IPS-18c (cell line): ENCODE measurements around the gene EFHC2.

ENCODE experiments used
- H3K4me3 ChIP-seq: 2 replicates; pipeline ENCODE4 v1.7.0; 2013; ENCODE audit warnings: low read depth, mild to moderate bottlenecking, low read length, moderate library complexity; ENCODE audit not compliant: insufficient read depth
- H3K9me3 ChIP-seq: one replicate; pipeline ENCODE4 v1.6.1; 2013; ENCODE audit warnings: mild to moderate bottlenecking, low read length, moderate library complexity; ENCODE audit not compliant: control insufficient read depth, insufficient read depth

EFHC2 gene, protein sequence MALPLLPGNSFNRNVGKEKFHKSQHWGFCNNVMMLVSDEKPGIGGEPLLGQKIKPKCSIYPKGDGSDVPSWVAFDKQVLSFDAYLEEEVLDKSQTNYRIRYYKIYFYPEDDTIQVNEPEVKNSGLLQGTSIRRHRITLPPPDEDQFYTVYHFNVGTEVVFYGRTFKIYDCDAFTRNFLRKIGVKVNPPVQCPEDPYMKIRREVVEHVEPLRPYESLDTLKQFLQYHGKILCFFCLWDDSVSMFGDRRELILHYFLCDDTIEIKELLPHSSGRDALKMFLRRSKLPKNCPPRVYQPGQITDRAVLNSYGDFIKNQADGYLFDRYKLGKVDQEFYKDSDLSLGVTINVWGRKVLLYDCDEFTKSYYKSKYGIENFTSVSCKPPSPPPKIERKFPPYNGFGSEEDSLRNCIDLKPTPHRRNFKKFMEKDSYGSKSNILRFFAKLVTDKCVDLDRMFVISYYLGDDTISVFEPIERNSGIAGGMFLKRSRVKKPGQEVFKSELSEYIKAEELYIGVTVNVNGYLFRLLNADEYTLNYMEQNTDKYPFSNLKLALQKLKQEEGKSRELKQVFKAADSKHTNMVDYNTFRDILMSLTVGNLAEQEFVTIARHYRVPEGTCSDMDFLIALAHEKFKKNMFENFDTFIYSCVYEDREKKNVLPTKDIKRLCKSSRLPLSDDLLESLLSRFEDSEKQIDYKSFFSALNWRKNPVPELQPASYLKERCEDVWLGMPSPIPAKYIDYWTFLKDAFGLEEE

GRCh38 chrX:44343412-44344141, at the start of gene EFHC2:
Gene EFHC2 (minus strand): TSS chrX:44343672. CDS start chrX:44343588, 84 bp downstream.
- H3K9me3 ChIP-seq = peaks cover 4% of the 10 kb centered on the region
- peak within 1 kb of the TSS; percentile 46 for H3K4me3 ChIP-seq

DNA sequence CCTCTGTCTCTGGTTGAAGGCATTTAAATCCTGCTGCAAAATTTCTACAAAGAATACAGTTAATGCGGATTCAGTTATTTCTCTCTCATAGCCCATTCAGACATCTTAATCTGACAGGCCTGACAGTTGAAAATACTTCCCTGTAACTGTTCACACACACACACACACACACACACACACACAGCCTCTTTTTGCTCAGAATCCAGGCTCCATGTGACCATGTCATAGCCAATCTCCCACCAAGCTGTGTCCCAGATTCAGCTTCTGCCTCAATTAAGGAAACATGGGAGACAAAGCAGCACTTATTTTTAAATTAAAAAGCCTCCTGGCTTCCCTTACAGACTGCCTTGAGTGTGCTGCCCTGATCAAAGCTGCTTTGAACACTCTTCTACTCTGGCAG, 49.3 kb upstream of the EFHC2 start:
- Histone ChIP-seq H3K9me3 (peaks cover 2% of the 10 kb centered on the region), H3K4me3 (no peak overlapping the region)

- H3K4me3 ChIP-seq = no peak overlapping the region
- H3K9me3 ChIP-seq = no peaks in the 10 kb centered on the region
Measured at GRCh38 chrX:44384688-44385338, 41.3 kb upstream of the EFHC2 start.

DNA sequence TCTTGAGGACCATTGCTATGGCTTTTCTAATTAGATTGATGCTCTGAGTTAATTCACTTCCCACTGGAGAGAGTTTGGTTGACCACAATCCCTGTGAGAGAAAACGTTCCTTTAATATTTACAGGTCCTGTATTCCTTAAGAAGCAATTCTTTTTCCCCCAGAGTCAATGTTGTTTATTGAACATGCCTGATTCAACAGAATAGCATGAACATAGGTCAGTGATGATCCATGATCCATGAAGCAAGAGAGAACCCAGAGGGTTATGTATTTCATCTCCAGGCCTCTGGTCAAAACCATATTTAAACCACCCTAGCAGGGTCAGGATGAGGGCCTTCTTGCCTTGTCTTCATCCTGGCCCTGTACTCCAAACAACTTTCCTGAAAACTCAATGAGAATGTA, 39.4 kb upstream of the EFHC2 start:
- Histone ChIP-seq H3K9me3 (no peaks in the 10 kb centered on the region), H3K4me3 (no peak overlapping the region)

DNA sequence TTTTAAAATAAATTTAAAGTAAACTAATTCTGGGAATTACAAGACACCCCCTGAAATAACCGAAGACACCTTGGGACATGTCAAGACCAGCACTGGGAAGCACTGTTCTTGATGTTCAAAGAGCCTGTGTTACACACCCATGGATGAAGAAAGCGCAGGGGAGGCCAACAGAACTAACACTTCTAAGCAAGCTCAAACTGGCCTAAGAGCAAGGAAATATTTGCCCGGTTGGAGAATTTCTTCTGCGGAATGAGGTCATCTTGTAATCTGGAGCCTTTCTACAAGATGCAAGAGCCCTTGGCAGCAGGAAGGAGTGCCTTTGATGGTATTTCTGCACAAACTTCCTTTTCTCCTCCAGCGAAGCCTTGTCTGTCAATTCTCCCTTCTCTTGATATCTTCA, 9.3 kb upstream of the EFHC2 start:
- peaks cover 3% of the 10 kb centered on the region for H3K9me3 ChIP-seq
- no peak overlapping the region for H3K4me3 ChIP-seq

GRCh38 chrX:44349561-44349960, 6.1 kb upstream of the EFHC2 start:
- peaks cover 7% of the 10 kb centered on the region for H3K9me3 ChIP-seq
- no peak overlapping the region for H3K4me3 ChIP-seq

DNA sequence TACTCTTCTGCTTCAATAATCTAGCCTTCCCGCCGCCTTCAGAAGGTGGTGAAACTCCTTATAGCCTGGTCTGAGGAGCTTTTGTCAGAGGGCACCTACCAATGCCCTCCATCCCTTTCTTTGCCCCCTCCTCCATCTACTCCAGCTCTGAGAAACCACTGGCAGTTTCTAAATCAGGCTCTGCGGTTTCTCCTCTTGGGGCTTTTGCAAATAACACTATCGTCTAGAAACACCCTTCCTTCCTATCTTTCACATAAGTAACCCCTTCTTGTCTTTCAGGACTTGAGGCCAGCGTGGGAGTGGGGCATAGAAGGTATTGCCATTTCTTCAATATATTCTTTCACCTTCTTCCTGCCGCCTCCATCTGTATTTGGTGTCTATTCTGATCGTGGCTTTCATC, 1.2 kb upstream of the EFHC2 start:
- Histone ChIP-seq H3K9me3 (peaks cover 4% of the 10 kb centered on the region), H3K4me3 (no peak overlapping the region)

DNA sequence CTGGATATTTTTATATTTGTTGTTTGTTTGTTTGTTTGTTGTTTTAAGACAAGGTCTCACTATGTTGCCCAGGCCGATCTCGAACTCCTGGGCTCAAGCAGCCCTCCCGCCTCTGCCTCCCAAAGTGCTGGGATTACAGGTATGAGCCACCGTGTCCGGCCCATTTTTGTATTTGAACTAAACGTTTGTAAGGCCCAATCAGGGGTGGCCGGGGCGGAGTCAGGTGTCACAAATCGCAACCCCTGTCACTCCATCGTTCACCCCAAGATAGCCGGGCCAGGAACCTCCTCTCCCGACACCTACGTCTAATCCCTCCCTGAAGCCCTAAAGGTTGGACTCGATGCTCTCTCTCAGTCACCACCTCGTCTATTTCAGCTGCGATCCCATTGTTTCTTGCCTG, 722 bp upstream of the EFHC2 start:
- Histone ChIP-seq H3K9me3 (peaks cover 4% of the 10 kb centered on the region), H3K4me3 (no peak overlapping the region)

DNA sequence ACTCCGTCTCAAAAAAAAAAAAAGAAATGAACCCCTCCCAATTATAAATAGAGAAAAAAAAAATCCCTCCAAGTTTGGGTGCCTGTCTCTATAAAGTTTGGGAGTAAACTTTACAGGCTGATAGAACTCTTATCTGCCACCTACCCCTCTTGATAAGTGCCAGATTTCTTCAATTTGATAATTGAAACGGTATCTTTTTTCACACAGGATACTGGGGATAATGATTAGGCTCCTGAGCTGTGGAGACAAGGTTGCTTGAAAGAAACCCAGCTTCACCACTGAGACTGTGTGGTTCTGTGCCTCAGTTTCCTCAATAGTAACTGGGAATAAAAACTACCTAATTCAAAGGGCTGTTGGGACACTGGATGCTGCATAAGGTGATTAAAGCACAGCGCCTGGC, 606 bp downstream of the EFHC2 start:
- H3K9me3 ChIP-seq = peaks cover 4% of the 10 kb centered on the region
- no peak overlapping the region for H3K4me3 ChIP-seq

GRCh38 chrX:44338361-44338760, 5.1 kb downstream of the EFHC2 start:
- Histone ChIP-seq H3K9me3 (peaks cover 2% of the 10 kb centered on the region), H3K4me3 (no peak overlapping the region)

DNA sequence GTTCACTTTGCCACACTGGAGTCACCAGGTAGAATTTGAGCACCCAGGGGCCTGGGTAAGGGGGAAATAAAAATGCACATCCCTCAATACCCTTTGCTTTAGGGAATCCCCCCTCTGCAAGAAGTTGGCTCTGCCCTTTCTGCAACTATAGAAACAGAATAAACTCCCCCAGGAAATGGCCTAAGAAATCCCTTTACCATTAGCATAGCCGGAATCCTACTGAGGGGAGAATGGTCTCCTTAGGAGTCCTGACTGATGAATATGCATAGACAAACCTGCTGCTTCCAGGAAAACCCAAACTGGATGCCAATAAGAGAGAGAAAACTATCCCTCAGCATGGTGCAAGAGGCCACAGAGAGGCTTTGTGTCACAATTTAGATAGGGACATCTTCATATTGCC, 11.0 kb downstream of the EFHC2 start:
- H3K4me3 ChIP-seq = no peak overlapping the region
- H3K9me3 ChIP-seq = peaks cover 11% of the 10 kb centered on the region

- Histone ChIP-seq H3K9me3 (peaks cover 9% of the 10 kb centered on the region), H3K4me3 (no peak overlapping the region)
Measured at GRCh38 chrX:44330227-44330626, 13.2 kb downstream of the EFHC2 start.

GRCh38 chrX:44319550-44319949, 23.9 kb downstream of the EFHC2 start:
- Histone ChIP-seq H3K9me3 (peaks cover 8% of the 10 kb centered on the region), H3K4me3 (no peak overlapping the region)

DNA sequence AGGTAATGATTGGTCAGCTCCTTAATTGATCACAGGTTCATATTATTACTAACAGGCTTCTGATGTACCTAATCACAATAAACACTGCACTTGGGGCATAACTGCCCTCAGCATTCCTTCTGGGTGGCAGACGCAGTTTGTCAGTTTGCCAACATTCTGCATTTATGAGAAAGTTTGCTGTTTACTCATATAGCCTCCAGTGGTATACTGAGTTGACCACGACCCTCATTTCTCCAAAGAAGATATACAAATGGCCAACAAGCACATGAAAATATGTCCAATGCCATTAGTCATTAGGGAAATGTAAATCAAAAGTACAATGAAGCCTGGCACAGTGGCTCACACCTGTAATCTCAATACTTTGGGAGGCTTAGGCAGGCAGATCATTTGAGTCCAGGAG, 26.3 kb downstream of the EFHC2 start:
- H3K9me3 ChIP-seq = peaks cover 8% of the 10 kb centered on the region
- H3K4me3 ChIP-seq = no peak overlapping the region

GRCh38 chrX:44314808-44315207, 28.7 kb downstream of the EFHC2 start:
- peaks cover 5% of the 10 kb centered on the region for H3K9me3 ChIP-seq
- no peak overlapping the region for H3K4me3 ChIP-seq

GRCh38 chrX:44314259-44314734, 29.2 kb downstream of the EFHC2 start:
- H3K4me3 ChIP-seq = no peak overlapping the region
- H3K9me3 ChIP-seq = peaks cover 5% of the 10 kb centered on the region

DNA sequence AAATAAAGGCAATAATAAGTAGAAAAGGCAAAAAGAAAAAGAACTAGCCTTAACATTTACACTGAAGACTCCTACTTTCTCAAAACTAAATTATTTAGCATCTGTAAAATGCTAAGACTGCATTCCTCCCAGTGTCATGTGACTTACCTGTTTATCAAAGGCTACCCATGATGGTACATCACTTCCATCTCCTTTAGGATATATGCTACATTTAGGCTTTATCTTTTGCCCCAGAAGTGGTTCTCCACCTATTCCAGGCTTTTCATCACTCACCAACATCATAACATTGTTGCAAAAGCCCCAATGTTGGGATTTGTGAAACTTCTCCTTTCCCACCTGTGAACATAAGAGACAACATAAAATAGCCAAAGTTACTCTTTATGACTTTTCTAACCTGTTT, 31.1 kb downstream of the EFHC2 start:
- Histone ChIP-seq H3K9me3 (peaks cover 5% of the 10 kb centered on the region), H3K4me3 (no peak overlapping the region)
